ENCODE data around the gene COL26A1.

- TF ChIP-seq, protein P1, sequence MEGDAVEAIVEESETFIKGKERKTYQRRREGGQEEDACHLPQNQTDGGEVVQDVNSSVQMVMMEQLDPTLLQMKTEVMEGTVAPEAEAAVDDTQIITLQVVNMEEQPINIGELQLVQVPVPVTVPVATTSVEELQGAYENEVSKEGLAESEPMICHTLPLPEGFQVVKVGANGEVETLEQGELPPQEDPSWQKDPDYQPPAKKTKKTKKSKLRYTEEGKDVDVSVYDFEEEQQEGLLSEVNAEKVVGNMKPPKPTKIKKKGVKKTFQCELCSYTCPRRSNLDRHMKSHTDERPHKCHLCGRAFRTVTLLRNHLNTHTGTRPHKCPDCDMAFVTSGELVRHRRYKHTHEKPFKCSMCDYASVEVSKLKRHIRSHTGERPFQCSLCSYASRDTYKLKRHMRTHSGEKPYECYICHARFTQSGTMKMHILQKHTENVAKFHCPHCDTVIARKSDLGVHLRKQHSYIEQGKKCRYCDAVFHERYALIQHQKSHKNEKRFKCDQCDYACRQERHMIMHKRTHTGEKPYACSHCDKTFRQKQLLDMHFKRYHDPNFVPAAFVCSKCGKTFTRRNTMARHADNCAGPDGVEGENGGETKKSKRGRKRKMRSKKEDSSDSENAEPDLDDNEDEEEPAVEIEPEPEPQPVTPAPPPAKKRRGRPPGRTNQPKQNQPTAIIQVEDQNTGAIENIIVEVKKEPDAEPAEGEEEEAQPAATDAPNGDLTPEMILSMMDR (conservative IDR thresholded peaks at IDR 0.05; ENCODE audit: low read depth, low read length) = no peak
- TF ChIP-seq EZH2 (IDR thresholded peaks at IDR 0.05; ENCODE audit: borderline replicate concordance, low read depth, low read length, poor library complexity, severe bottlenecking) = no peak
Observed at GRCh38 chr7:101586078-101586905, 223.6 kb downstream of the COL26A1 start.

Data from A673 (cell line).